ENCODE results near the gene TP53.

Gene TP53

GRCh38 chr17:7706631-7707354, 19.5 kb upstream of the TP53 start:
- no peak for DNase-seq

- no peak for DNase-seq
These were observed 18.3 kb upstream of the TP53 start for GRCh38 chr17:7705269-7706255.

- peak; percentile 73 for DNase-seq
These were observed 17.4 kb upstream of the TP53 start, which contains the start of gene EFNB3 for GRCh38 chr17:7704601-7705268. Gene EFNB3, plus strand, starts transcription at chr17:7705202. Its CDS starts 397 bp downstream, at chr17:7705599.

- peak; percentile 75 for DNase-seq
These were observed 16.5 kb upstream of the TP53 start for GRCh38 chr17:7703584-7704479.

GRCh38 chr17:7702776-7703175, 15.5 kb upstream of the TP53 start:
- no peak for DNase-seq

- DNase-seq, result no peak
These were observed 14.4 kb upstream of the TP53 start for GRCh38 chr17:7701681-7702080.

- no peak for DNase-seq
These were observed 13.2 kb upstream of the TP53 start for GRCh38 chr17:7700510-7700909.

GRCh38 chr17:7697828-7698588, 10.7 kb upstream of the TP53 start:
- no peak for DNase-seq

- no peak for DNase-seq
These were observed 8.3 kb upstream of the TP53 start for GRCh38 chr17:7695586-7695985.

GRCh38 chr17:7688808-7689316, 1.6 kb upstream of the TP53 start:
- DNase-seq, result no peak

- DNase-seq, result peak; percentile 99
These were observed 868 bp upstream of the TP53 start, which contains the start of gene WRAP53 for GRCh38 chr17:7687908-7688807. Gene WRAP53, plus strand, starts transcription at chr17:7688477. Its CDS starts 172 bp downstream, at chr17:7688649.

GRCh38 chr17:7686222-7687071, 843 bp downstream of the TP53 start:
- peak; percentile 90 for DNase-seq

- DNase-seq, result peak; percentile 95
These were observed 1.6 kb downstream of the TP53 start for GRCh38 chr17:7685533-7686221.

- DNase-seq, result no peak
These were observed 2.3 kb downstream of the TP53 start for GRCh38 chr17:7684851-7685532.

- no peak for DNase-seq
These were observed 9.8 kb downstream of the TP53 start for GRCh38 chr17:7677388-7678067.

- DNase-seq, result no peak
These were observed 10.8 kb downstream of the TP53 start for GRCh38 chr17:7676533-7676932.

GRCh38 chr17:7674934-7675333, 12.4 kb downstream of the TP53 start:
- no peak for DNase-seq

All from right hindlimb (tissue), 1 donor.